Breast epithelium (tissue), 3 donors: Measurements from ENCODE around the gene MYH9.

Source experiments
- CTCF ChIP-seq, 3 donors: fragments of 450-650 bp; IDR thresholded peaks; one replicate each; pipeline ENCODE4 v1.5.1; 2016 to 2017; ENCODE audit warnings: antibody characterized with exemption in 3 of 3, mild to moderate bottlenecking in 3 of 3, moderate library complexity in 3 of 3
- POLR2A ChIP-seq: fragments of 450-650 bp; IDR thresholded peaks from one replicate; pipeline ENCODE4 v1.6.1; 2016; ENCODE audit warnings: antibody characterized with exemption, mild to moderate bottlenecking, moderate library complexity
- POLR2AphosphoS5 ChIP-seq, 3 donors: sonication (generic); formaldehyde crosslinking; IDR thresholded peaks; one replicate each; pipeline ENCODE4 v1.6.1; 2017; ENCODE audit warnings: antibody characterized with exemption in 3 of 3

- TF ChIP-seq CTCF (IDR thresholded peaks at IDR 0.05) (no peak), POLR2AphosphoS5 (IDR thresholded peaks at IDR 0.05) (no peak), POLR2A (no peak)
Observed at GRCh38 chr22:36399472-36399778, 11.7 kb upstream of the MYH9 start.
